GM18873 (cell line): ENCODE measurements around the gene ZNRF3.

Experiments
- ATAC-seq: cut with Tn5 transposase; IDR thresholded peaks from one replicate; pipeline ENCODE4 v1.9.1; 2021; ENCODE audit warnings: mild to moderate bottlenecking, moderate library complexity, moderate number of reproducible peaks; ENCODE audit not compliant: unreplicated experiment, low FRiP score

ZNRF3 gene

GRCh38 chr22:28949788-28950187 is 66.4 kb downstream of the ZNRF3 start:
- no peak for ATAC-seq

GRCh38 chr22:28950617-28951411 is 67.4 kb downstream of the ZNRF3 start:
- no peak for ATAC-seq

DNA sequence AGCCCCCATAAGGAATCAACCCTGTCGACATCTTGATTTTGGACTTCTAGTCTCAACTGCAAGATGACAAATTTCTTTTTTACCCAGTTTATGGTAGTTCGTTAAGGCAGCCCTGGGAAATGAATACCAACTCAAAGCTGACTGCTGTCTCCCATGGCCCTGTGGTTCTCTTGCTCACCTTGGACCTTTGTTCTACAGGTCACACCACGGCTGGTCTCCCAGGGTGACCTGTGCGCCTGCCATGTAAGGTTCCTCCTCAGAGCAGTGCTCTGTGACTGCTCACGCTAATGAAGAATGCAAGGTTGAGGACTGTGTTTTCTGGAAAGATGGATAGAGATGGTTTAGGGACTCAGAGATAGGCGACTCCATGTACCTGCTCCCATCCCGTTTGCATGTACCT is 68.2 kb downstream of the ZNRF3 start:
- no peak for ATAC-seq

- ATAC-seq: no peak
Measured at GRCh38 chr22:28951969-28952521, 68.7 kb downstream of the ZNRF3 start.

DNA sequence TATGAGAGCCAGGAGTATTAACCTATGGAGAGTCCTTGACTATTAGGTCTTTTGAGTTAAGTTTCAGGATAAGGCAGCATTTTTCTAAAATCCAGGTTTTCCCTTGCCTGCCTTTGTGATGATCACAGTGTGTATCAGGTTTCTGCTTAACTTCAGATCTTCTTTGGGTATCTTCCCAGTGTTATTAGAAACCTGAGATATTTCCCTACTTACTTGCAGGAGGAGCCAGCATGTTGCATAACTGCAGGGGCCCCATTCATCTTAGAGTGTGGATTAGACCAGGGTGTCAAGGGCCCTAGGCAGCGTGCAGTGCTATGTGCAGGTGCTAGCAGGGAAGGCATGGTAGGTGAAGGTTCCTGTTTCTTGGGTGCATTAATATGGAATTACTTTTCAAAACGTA is 69.5 kb downstream of the ZNRF3 start:
- no peak for ATAC-seq

- no peak for ATAC-seq
Measured at GRCh38 chr22:28953403-28953802, 70.0 kb downstream of the ZNRF3 start.

DNA sequence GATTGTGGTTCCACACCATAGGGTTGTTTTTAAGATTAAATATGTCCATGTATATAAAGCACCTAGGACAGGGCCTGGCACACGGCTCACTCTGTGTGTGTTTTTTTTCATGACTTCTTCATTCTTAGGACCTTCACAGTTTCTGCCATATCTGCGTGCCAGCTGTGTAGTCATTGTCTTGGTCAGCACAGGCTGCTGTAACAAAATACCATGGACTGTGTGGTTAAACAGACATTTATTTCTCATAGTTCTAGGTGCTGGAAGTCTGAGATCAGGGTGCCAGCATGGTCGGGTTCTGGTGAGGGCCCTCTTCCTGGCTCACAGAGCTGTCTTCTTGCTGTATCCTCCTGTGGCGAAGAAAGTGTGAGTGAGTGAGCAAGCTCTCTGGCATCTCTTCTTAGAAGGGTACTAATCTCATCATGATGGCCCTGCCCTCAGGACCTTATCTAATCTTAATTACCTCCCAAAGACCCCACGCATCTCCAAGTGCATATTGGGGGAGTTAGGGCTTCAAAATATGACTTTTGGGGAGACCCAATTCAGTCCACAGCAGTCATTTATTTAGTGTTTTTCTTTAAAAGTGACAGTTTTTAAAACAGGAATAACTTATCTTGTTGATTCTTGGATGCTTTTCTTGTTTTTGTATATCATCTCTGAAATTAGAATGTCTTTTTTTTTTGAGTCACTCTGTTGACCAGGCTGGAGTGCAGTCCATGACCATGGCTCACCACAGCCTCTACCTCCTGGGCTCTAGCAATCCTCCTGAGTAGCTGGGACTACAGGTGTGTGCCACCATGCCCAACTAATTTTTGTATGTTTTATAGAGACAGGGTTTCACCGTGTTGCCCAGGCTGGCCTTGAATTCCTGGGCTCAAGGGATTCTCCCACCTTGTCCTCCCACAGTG is 70.9 kb downstream of the ZNRF3 start:
- no peak for ATAC-seq

- no peak for ATAC-seq
Measured at GRCh38 chr22:28955817-28956216, 72.4 kb downstream of the ZNRF3 start.

GRCh38 chr22:28956506-28956905 is 73.1 kb downstream of the ZNRF3 start:
- no peak for ATAC-seq

GRCh38 chr22:28958611-28959010 is 75.2 kb downstream of the ZNRF3 start:
- no peak for ATAC-seq

GRCh38 chr22:28962042-28962554 is 78.7 kb downstream of the ZNRF3 start:
- ATAC-seq: no peak

GRCh38 chr22:28963362-28963761 is 80.0 kb downstream of the ZNRF3 start:
- ATAC-seq: no peak

- ATAC-seq: no peak
Measured at GRCh38 chr22:28967163-28967665, 83.8 kb downstream of the ZNRF3 start.

- no peak for ATAC-seq
Measured at GRCh38 chr22:28967969-28968368, 84.6 kb downstream of the ZNRF3 start.

- no peak for ATAC-seq
Measured at GRCh38 chr22:28969401-28970168, 86.2 kb downstream of the ZNRF3 start.

GRCh38 chr22:28973352-28973751 is 90.0 kb downstream of the ZNRF3 start:
- ATAC-seq: no peak

GRCh38 chr22:28977060-28977459 is 93.7 kb downstream of the ZNRF3 start:
- ATAC-seq: no peak

GRCh38 chr22:28977481-28977971 is 94.2 kb downstream of the ZNRF3 start:
- ATAC-seq: no peak

- ATAC-seq: no peak
Measured at GRCh38 chr22:28978158-28978557, 94.8 kb downstream of the ZNRF3 start.
